Activated CD4-positive, alpha-beta T cell treated with anti-CD3 and anti-CD28 coated beads, Interleukin-2, amount 50 U/mL, for 4 hours (primary cell): ENCODE measurements around the gene INPP5E.

Experiments used
- DNase-seq, 2 experiments: peaks; one replicate each; pipeline ENCODE4 v3.0.0-alpha.2; 2020

INPP5E gene

GRCh38 chr9:136439481-136440408 is at the start of gene INPP5E:
Gene INPP5E (minus strand): TSS chr9:136439845. CDS start chr9:136439419, 426 bp downstream.
- DNase-seq = peak; percentile 70 to 75

- peak; percentile 72 for DNase-seq
These were observed 48.9 kb upstream of the INPP5E start for GRCh38 chr9:136488247-136489214.

GRCh38 chr9:136487672-136488071 is 48.0 kb upstream of the INPP5E start:
- DNase-seq = no peak

- DNase-seq = no peak
These were observed 47.4 kb upstream of the INPP5E start for GRCh38 chr9:136486823-136487620.

GRCh38 chr9:136486131-136486530 is 46.5 kb upstream of the INPP5E start:
- DNase-seq = no peak

- peak; percentile 82 to 85 for DNase-seq
These were observed 45.7 kb upstream of the INPP5E start for GRCh38 chr9:136485049-136486045.

- peak in 1 of 2 experiments; percentile 18 for DNase-seq
These were observed 44.8 kb upstream of the INPP5E start for GRCh38 chr9:136484153-136485048.

GRCh38 chr9:136483589-136484152 is 44.0 kb upstream of the INPP5E start:
- DNase-seq = peak; percentile 87 to 88

- DNase-seq = peak; percentile 100
These were observed 43.3 kb upstream of the INPP5E start, which contains the start of gene SEC16A for GRCh38 chr9:136482793-136483588. Gene SEC16A (minus strand): TSS chr9:136483040. CDS start chr9:136477615, 5,425 bp downstream.

- DNase-seq = peak; percentile 29 to 31
These were observed 42.6 kb upstream of the INPP5E start for GRCh38 chr9:136482046-136482792.

GRCh38 chr9:136481558-136481957 is 41.9 kb upstream of the INPP5E start:
- DNase-seq = no peak

GRCh38 chr9:136476369-136477150 is 36.9 kb upstream of the INPP5E start:
- no peak for DNase-seq

GRCh38 chr9:136474974-136475865 is 35.6 kb upstream of the INPP5E start:
- no peak for DNase-seq

GRCh38 chr9:136474021-136474640 is 34.5 kb upstream of the INPP5E start:
- DNase-seq = no peak

- no peak for DNase-seq
These were observed 33.7 kb upstream of the INPP5E start for GRCh38 chr9:136473354-136473721.
